OCI-LY1 (cell line): ENCODE measurements around the gene COL25A1.

Source experiments
- CTCF ChIP-seq: fragments of 200-600 bp; sonication (generic), shearing (Covaris generic); IDR thresholded peaks from 2 replicates; pipeline ENCODE4 v1.5.1; 2017; ENCODE audit warnings: mild to moderate bottlenecking, antibody characterized with exemption, low read length, moderate library complexity, mixed read lengths
- EZH2 ChIP-seq: fragments of 200-600 bp; sonication (generic), shearing (Covaris generic); IDR thresholded peaks from 2 replicates; pipeline ENCODE4 v1.8.0; 2017; ENCODE audit warnings: borderline replicate concordance, mixed run types, mild to moderate bottlenecking, antibody characterized with exemption, low read length, moderate library complexity, mixed read lengths

- no peak for TF ChIP-seq CTCF
- no peak for TF ChIP-seq EZH2
Observed at GRCh38 chr4:109053257-109053656, 249.2 kb downstream of the COL25A1 start.
